ENCODE results near the gene DOC2A.

DNA sequence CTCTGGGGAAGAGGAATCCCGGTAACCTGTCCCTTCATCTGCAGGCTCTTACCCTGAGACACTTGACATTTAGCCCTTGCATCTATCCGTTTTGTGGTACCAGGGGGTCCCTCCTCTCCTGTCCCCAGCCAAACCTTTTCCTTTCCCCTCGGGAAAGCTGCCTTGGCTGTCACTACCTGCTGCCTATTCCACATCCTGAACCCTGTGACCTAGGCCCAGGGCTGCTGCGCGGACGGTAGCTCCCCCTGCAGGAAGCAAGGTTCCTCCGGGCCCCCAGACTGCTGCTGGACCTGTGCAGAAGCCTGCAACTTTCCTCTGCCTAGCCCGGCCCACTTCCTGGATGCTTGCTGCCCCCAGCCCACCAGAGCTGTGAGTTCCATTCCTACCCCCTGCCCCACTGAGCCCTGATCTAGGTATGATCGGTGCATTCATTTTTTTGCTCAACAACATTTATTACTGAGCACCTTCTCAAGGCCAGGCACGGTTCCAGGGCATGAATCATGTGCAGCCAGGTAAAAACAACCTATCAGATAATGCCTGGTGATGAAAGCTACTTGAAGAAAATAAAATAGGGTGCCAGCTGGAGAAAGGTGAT is 44.2 kb upstream of the DOC2A start:
- TF ChIP-seq, protein P1, sequence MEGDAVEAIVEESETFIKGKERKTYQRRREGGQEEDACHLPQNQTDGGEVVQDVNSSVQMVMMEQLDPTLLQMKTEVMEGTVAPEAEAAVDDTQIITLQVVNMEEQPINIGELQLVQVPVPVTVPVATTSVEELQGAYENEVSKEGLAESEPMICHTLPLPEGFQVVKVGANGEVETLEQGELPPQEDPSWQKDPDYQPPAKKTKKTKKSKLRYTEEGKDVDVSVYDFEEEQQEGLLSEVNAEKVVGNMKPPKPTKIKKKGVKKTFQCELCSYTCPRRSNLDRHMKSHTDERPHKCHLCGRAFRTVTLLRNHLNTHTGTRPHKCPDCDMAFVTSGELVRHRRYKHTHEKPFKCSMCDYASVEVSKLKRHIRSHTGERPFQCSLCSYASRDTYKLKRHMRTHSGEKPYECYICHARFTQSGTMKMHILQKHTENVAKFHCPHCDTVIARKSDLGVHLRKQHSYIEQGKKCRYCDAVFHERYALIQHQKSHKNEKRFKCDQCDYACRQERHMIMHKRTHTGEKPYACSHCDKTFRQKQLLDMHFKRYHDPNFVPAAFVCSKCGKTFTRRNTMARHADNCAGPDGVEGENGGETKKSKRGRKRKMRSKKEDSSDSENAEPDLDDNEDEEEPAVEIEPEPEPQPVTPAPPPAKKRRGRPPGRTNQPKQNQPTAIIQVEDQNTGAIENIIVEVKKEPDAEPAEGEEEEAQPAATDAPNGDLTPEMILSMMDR (IDR thresholded peaks at IDR 0.05): peak in 2 of 6 experiments; percentile 27 to 28
- TF ChIP-seq POLR2A (IDR thresholded peaks at IDR 0.05): no peak

All from adrenal gland (tissue), 5 donors.